T47D (cell line): ENCODE measurements around the gene TRAF7.

ENCODE experiments used
- DNase-seq, 2 experiments: peaks; one replicate each; pipeline versions ENCODE4 v3.0.0 to v3.0.0-alpha.2; 2011 to 2012; ENCODE audit warnings: low read depth in 1 of 2, low spot score in 1 of 2
- JUND ChIP-seq: IDR thresholded peaks from 2 replicates; pipeline ENCODE4 v1.6.1; 2012; ENCODE audit warnings: low read depth
- in situ Hi-C: cut with HindIII; loops from 2 replicates; pipeline ENCODE4 v1.10.0; 2016; ENCODE audit warnings: low sequenced_read_pairs, low pct_unique_long_range_greater_than_20kb

Gene TRAF7

DNA sequence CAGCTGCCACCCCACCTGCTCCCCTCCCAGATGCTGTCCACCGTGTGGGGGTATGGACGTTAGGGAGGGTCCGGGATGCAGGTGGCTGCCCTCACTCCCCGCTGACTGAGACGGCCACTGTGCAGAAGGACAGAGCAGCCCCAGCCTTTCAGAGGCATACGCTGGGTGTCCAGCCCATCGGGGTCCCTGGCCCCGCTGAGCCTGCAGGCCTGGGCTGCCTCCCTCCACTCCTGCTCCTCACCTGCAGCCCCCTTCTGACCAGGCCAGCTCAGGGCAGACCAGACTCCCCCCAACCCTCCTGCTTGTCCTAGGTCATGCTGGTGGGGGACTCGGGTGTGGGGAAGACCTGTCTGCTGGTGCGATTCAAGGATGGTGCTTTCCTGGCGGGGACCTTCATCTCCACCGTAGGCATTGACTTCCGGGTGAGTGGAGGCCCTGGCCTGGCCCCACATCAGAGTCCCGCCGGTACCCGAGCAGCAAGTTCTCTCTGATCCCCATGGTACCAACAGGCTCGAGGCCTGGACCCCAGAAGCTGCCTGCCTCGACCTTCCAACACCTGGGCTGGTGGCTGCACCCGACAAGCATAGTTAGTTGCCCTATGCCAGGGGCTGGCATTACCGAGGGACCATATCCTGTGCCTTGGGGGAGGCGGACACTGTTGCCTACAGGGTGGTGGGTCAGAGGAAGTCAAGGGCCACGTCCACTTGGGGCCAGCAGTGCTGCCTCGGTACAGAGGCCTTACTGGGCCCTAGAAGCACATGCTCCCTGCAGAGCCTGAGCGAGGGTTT lies 5.8 kb upstream of the TRAF7 start:
- in situ Hi-C loops = no loop called here
- peak in 1 of 2 experiments; percentile 29 for DNase-seq
- no peak for TF ChIP-seq JUND

DNA sequence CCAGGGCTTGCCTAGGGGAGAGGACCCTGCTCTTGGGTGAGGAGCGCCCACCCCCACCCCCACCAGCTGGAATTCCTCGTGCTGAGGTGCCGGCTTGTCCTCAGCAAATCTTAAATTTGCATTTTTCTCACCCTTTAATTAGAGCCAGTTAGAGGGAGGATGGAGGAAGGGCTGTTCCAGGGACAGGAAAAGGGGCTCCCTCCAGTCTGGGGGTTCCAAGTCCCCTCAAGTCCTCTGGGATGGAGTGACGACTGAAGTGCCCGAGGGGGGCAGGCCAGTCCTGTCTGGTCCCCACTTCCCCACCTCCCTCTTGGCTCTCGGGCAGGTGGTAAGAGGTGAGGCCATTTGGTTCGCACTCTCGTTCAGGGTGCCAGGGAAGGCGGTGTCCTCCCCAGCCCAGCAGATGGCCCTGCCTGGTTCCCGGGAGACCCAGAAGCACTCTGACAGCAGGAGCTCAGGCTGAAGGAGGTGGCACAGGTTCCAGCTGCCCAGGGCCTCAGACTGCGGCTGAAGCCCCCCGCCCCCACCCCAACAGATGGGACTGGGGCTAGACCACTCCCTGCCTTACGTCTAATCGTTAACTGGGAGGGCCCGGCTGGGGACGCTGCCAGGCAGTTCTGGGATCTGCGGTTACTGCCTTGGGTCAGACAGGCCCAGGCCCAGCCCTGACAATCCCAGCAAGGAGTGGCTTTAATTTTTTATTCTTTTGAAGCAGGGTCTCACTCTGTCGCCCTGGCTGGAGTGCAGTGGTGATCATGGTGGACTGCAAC lies 5.0 kb upstream of the TRAF7 start:
- in situ Hi-C loops = no loop called here

DNA sequence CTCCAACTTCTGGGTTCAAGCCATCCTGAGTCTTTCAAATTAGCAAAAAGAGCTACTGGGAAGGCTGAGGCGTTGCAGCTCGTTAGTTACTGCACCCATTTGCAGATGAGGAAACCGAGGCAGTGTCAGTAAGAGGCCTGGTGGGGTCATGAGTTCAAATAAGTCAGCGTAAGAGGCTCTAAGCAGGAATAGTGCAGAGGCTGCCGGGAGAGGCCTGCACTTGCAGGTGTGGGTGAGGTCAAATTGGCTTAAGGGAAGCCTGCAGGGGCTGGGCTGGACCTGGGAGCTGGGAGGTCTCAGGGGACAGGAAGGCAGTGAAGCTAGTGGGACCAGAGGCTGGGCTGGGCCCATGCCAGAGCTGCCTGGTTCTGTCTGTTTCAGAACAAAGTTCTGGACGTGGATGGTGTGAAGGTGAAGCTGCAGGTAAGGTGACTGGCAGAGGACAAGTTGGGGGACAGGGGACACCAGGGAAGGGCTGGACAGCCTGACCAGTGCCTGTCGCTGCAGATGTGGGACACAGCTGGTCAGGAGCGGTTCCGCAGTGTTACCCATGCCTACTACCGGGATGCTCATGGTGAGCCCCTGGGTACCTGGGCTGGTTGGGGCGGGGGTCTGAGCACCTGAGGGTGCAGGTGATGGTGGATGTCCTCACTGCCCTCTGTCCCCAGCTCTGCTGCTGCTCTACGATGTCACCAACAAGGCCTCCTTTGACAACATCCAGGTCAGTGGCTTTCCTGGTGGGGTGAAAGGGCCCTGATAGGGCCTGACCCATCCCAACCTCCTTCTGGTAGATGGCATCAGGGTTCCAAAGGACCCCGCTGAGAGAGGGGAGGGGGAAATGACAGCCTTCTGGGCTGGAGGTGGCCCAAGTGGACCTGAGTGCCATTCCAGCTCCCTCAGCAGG lies 4.1 kb upstream of the TRAF7 start:
- TF ChIP-seq JUND = no peak
- in situ Hi-C loops = no loop called here
- DNase-seq = no peak

More for the DNA sequence above, 5.0 kb upstream of the TRAF7 start:
- DNase-seq = peak in 1 of 2 experiments; percentile 65
- TF ChIP-seq JUND = no peak

DNA sequence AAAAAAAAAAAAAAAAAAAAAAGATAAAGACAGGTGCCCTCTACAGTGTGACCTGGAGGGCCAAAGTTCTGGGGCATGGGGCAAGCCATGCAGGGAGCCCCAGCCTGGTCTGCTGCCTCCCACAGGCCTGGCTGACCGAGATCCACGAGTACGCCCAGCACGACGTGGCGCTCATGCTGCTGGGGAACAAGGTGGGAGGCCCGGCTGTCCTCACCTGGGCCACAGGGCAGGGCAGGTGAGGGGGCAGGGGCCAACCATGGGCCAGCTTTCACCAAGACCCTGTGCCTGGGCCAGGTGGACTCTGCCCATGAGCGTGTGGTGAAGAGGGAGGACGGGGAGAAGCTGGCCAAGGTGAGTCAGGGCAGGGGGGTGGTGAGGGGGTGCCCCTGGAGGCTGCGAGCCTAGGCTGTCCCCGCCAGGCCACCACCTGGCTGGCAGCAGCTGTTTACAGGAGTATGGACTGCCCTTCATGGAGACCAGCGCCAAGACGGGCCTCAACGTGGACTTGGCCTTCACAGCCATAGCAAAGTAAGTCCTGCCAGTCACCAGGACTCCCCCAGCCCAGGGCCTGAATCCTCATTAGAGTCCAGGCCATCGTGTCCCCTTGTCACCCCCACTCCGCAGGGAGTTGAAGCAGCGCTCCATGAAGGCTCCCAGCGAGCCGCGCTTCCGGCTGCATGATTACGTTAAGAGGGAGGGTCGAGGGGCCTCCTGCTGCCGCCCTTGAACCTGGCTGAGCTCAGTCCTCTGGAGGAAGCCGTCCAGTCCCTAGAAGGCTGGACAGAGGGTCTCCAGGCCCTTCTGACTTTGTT lies 2.7 kb upstream of the TRAF7 start:
- no peak for TF ChIP-seq JUND
- DNase-seq = peak in 1 of 2 experiments; percentile 59
- in situ Hi-C loops = no loop called here

DNA sequence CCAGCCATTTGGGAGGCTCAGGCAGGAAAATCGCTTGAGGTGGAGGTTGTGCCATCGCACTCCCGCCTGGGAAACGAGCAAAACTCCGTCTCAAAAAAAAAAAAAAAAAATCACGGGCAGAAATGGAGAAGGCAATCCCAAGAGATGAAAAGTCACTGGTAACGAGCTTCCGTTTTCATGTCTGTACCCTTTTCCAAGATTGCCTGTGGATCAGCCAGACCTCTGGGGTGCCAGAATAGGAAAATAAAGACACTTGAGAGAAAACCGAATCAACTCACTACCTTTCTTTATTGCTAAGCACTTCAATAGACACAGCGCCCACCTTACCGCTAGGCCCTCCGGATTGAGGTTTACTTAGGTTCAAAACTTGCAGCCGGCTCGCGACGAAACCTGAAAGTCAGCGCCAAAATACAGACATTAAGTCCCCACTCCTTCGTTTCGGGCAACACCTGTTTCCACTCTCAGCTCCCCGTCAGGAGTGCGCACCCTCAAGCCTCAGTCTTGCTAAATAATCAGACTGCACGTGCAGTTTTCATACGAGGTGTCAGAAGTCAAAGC lies 970 bp upstream of the TRAF7 start:
- TF ChIP-seq JUND = no peak
- in situ Hi-C loops = no loop called here

DNA sequence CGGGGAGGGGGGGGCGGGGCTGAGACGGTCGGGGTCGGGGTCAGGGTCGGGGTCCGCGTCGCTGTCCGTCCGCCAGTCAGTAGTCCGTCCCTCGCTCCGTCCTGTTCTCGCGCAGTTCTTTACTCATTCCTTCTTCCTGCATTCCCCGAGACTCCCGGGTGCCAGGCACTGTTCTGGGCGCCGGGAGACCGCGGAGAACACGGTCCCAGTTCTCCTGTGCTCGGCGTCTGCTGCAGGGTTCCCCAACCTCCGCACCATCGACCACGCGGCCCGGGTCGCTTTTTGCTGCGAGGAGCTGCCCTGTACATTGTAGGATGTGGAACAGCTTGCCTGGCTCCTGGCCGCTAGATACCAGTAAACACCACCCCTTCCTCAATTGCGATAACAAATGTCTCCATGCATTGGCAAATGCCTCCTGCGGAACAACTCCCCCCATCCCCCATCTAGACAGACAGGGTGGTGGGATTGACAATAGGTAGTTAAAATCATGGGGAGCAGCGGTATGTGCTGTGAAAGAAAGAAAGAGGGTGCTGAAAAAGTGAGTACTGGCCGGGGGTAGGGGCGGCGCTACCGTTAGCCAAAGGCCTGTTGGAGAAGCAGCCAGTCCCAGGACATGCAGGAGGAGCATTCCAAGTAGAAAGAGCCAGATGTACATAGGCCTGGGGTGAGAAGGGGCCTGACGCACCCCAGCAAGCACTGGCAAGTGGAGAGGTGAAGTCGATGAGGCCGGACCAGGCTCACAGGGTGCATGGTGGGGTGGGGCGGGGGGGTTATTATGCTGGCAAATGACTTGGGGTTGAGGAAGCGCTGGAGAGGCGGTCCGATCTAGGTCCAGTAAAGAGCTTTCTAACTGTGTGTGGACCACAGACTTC lies 631 bp downstream of the TRAF7 start:
- DNase-seq = peak in 1 of 2 experiments; percentile 31
- TF ChIP-seq JUND = no peak
- in situ Hi-C loops = no loop called here

More for the DNA sequence above, 970 bp upstream of the TRAF7 start:
- no peak for DNase-seq

DNA sequence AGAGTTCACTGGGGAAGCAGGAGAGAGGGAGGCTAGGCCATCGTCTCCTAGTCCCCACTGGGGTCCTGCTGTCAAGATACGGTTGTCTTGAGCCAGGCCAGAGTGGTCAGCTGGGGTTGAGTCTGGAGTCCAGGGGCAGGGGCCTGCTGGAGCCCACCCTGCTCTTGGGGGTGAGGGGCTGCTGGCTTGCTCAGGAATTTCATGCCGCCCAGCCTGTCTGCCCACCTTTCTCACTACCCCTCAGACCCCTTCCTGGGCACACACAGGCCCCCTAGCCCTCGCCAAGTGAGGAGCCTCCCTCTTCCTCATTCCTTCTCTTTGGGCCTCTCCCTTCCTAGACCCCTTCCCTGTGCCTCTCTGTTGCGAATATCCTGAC lies 1.3 kb downstream of the TRAF7 start:
- no peak for DNase-seq
- TF ChIP-seq JUND = no peak
- in situ Hi-C loops = no loop called here

DNA sequence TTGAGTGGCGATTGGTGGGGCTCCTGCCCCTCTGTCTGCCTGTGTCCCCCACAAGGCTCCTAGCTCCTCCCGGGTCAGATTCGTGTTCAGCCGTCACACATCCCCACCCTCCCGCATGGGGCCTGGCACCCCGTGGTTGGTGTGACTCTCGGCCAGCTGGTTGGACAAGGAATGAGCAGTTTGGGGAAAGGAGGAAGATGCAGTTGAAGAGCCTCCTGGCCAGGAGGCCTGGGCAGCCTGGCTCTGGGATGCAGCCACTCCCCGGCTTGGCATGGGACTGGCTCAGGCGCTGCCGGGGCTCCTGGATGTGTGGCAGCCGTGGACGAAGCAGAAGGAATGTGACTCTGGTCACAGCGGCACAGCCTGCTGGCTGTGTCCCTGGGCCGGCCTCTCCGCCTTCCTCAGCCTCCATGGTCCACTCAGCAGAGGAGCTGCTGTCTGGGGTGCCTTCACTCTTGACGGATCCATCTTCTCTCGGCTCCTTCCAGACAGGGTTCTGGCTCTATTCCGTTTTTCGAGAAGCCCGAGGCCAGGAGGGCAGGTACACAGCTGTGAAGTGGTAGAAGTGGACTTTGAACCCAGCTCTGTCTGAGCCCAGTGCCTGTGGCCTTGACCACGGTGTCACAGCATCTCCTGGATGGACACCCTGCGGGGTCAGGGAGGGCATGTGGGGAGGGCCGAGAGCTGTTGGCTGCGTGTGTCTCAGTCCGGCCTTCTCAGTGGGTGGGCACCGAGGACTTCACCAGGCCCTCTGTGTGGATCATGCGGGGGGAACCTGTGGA lies 2.1 kb downstream of the TRAF7 start:
- in situ Hi-C loops = no loop called here
- no peak for TF ChIP-seq JUND
- DNase-seq = no peak

DNA sequence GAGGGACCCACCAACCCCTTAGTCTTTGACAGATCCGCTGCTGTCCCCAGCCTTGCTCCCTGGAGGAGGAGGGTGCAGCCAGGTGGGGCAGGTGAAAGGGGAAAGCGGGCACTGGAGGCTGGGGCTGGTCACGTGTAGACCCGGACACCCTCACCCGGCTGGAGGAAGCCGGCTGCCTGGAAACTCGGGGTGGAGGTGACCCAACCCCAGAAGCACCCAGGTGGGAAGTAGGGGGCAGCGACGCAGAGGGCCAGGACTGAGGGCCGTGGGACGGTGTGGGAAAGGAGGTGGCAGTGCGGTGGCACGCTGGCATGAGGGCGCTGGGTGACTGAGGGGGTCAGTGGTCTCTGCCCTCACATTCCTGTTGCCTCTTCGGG lies 2.7 kb downstream of the TRAF7 start:
- TF ChIP-seq JUND = no peak
- DNase-seq = no peak
- in situ Hi-C loops = no loop called here

DNA sequence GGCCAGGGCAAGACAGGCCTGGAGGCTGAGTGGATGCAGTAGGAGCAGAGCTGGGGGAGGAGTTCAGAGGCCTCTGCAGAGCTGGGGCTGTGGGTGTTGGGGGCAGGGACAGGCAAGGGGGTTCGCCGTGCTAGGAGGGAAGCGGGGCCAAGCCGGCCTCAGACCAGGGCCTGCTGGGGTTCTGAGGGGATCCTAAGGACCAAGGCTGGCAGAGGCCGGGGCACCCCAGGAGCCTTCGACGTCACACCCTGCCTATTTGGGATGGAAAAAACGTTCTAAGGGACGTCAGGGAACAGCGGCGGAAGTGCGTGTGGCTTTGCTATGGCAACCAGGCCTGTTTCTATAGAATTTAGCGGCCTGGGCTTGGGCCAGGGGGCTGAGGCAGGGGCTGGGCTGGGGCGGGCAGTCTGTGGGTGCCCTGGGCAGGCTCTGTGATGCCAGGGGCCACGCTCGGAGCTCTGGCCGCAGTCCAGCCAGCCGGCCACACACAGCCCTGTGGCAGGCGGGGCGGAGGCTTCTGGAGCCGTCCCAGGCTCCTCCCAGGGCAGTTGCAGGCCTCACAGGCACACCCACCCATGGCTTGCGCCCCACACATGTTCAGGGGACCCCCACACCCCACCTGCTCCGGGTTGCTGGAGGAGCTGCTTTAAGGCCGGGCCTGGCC lies 3.7 kb downstream of the TRAF7 start:
- DNase-seq = no peak
- in situ Hi-C loops = no loop called here
- no peak for TF ChIP-seq JUND
